MM.1S (cell line): Measurements from ENCODE around the gene ATP8A1.

ENCODE experiments used
- EZH2phosphoT487 ChIP-seq: fragments of 300-600 bp; sonication (generic); IDR thresholded peaks from 2 replicates; pipeline ENCODE4 v1.6.1; 2018; ENCODE audit warnings: antibody characterized with exemption, low read length
- TF ChIP-seq, protein P1 (sequence below): fragments of 300-600 bp; sonication (generic); IDR thresholded peaks from 2 replicates; pipeline ENCODE4 v1.5.1; 2016; ENCODE audit warnings: antibody characterized with exemption, low read length, mixed read lengths

DNA sequence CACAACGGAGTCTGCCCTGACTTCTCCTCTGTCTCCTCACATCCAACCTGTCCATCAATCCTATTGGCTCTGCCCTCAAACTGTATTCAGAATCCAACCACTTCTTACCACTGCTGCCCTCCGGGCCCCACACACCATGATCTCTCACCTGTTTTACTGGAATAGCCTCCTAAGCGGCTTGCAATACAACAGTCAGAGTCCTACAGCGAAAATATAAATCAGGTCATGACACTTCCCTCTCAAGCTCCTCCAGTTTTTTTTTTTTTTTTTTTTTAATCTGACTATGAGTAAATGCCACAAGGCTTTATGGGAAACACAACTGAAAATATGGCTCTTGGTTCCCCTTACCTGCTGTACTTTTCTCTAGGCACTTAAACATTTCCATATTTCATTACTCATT lies 216.8 kb downstream of the ATP8A1 start:
- TF ChIP-seq, protein P1, sequence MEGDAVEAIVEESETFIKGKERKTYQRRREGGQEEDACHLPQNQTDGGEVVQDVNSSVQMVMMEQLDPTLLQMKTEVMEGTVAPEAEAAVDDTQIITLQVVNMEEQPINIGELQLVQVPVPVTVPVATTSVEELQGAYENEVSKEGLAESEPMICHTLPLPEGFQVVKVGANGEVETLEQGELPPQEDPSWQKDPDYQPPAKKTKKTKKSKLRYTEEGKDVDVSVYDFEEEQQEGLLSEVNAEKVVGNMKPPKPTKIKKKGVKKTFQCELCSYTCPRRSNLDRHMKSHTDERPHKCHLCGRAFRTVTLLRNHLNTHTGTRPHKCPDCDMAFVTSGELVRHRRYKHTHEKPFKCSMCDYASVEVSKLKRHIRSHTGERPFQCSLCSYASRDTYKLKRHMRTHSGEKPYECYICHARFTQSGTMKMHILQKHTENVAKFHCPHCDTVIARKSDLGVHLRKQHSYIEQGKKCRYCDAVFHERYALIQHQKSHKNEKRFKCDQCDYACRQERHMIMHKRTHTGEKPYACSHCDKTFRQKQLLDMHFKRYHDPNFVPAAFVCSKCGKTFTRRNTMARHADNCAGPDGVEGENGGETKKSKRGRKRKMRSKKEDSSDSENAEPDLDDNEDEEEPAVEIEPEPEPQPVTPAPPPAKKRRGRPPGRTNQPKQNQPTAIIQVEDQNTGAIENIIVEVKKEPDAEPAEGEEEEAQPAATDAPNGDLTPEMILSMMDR: no peak
- no peak for TF ChIP-seq EZH2phosphoT487
